HCT116 (cell line): ENCODE measurements around the gene CCDC192. TPM values are rescaled to one million over a fixed set of nuclear protein-coding genes. Genes with fewer than 3 reads are reported as not detected.

Source experiments
- ATAC-seq: fragments of 200-7000 bp; cut with Tn5 transposase; 2 replicates; pipeline ENCODE4 v1.9.1; 2020; ENCODE audit warnings: mild to moderate bottlenecking, moderate library complexity
- BruUV-seq: library from RNA; stranded (reverse); fragments of 400-500 nt; replicated peaks from 2 replicates; lab custom pipeline; 2021; lab: Mats Ljungman, UMichigan
- CTCF ChIA-PET: fragments of 300-600 bp; sonication (Branson Sonifier 250); formaldehyde crosslinking; loops from one replicate; lab custom pipeline; 2021; ENCODE audit warnings: antibody characterized with exemption; lab: Charles Lee
- POLR2A ChIA-PET: fragments of 300-600, 350-600 bp; sonication (Branson Sonifier 250); formaldehyde crosslinking; loops from one replicate; lab custom pipeline; 2021; ENCODE audit warnings: antibody characterized with exemption; lab: Charles Lee
- RAD21 ChIA-PET, 2 experiments: fragments of 300-600 bp; sonication (Branson Sonifier 250); formaldehyde crosslinking; loops; one replicate each; lab custom pipeline; 2023; ENCODE audit warnings: low total read pairs in 2 of 2; ENCODE audit not compliant: uncharacterized antibody in 2 of 2, unreplicated experiment in 2 of 2, low non-redundant PET in 1 of 2; lab: Charles Lee
- DNase-seq: peaks from one replicate; pipeline ENCODE4 v3.0.0-alpha.2; 2010; ENCODE audit warnings: low read depth, low spot score
- H2AFZ ChIP-seq: fragments of 200-600 bp; shearing (Covaris generic), sonication (generic); 2 replicates; pipeline ENCODE4 v1.6.1; 2017; ENCODE audit warnings: low read depth, mixed run types, mixed read lengths, antibody characterized with exemption, low read length; ENCODE audit not compliant: poor library complexity, severe bottlenecking
- H3K27ac ChIP-seq: 2 replicates; pipeline ENCODE4 v1.5.1; 2012; ENCODE audit warnings: low read depth, low read length
- H3K27me3 ChIP-seq: fragments of 200-600 bp; sonication (generic); 2 replicates; pipeline ENCODE4 v1.6.1; 2016; ENCODE audit warnings: mixed run types, low read length, mixed read lengths; ENCODE audit not compliant: insufficient read depth
- H3K36me3 ChIP-seq, 2 experiments: fragments of 200-500 bp in 1 of 2; fragments of 200-600 bp in 1 of 2; sonication (Bioruptor generic) in 1 of 2; sonication (generic) in 1 of 2; 2 replicates each; pipeline versions ENCODE4 v1.5.1 to v1.6.1; 2014 to 2016; ENCODE audit warnings: low read length in 2 of 2, inconsistent platforms in 1 of 2, mixed read lengths in 1 of 2, mixed run types in 1 of 2; ENCODE audit not compliant: insufficient read depth in 2 of 2, control insufficient read depth in 1 of 2
- H3K4me1 ChIP-seq, 2 experiments: fragments of 200-600 bp in 1 of 2; sonication (generic) in 1 of 2; 2 replicates each; pipeline versions ENCODE4 v1.5.1 to v1.6.1; 2012 to 2017; ENCODE audit warnings: low read length in 2 of 2, inconsistent platforms in 1 of 2, mild to moderate bottlenecking in 1 of 2, mixed read lengths in 1 of 2, mixed run types in 1 of 2, moderate library complexity in 1 of 2; ENCODE audit not compliant: insufficient read depth in 2 of 2, control insufficient read depth in 1 of 2
- H3K4me2 ChIP-seq: fragments of 200-600 bp; sonication (generic); 2 replicates; pipeline ENCODE4 v1.6.1; 2017; ENCODE audit warnings: mixed run types, low read length, mixed read lengths
- H3K4me3 ChIP-seq, 2 experiments: fragments of 200-600 bp in 1 of 2; sonication (generic) in 1 of 2; replicated peaks in 1 of 2; 2 replicates each; pipeline ENCODE4 v1.5.1; 2011 to 2016; ENCODE audit warnings: low read length in 2 of 2, control low read depth in 1 of 2, low read depth in 1 of 2, mild to moderate bottlenecking in 1 of 2, mixed read lengths in 1 of 2, mixed run types in 1 of 2
- H3K79me2 ChIP-seq: fragments of 200-600 bp; sonication (generic); 2 replicates; pipeline ENCODE4 v1.6.1; 2017; ENCODE audit warnings: mild to moderate bottlenecking, mixed run types, low read length, moderate library complexity, mixed read lengths; ENCODE audit not compliant: insufficient read depth
- H3K9ac ChIP-seq: fragments of 200-600 bp; sonication (generic); 2 replicates; pipeline ENCODE4 v1.6.1; 2016; ENCODE audit warnings: low read length, mixed read lengths
- H3K9me2 ChIP-seq: fragments of 200-600 bp; sonication (generic), shearing (Covaris generic); 2 replicates; pipeline ENCODE4 v1.6.1; 2017; ENCODE audit warnings: mixed run types, mild to moderate bottlenecking, moderate library complexity; ENCODE audit not compliant: insufficient read depth
- H3K9me3 ChIP-seq, 2 experiments: fragments of 200-500 bp in 1 of 2; fragments of 200-600 bp in 1 of 2; sonication (Bioruptor generic) in 1 of 2; sonication (generic) in 1 of 2; 2 replicates each; pipeline ENCODE4 v1.6.1; 2014 to 2017; ENCODE audit warnings: low read length in 2 of 2, mixed read lengths in 2 of 2, inconsistent platforms in 1 of 2, low read depth in 1 of 2, mild to moderate bottlenecking in 1 of 2, mixed run types in 1 of 2, moderate library complexity in 1 of 2; ENCODE audit not compliant: control insufficient read depth in 1 of 2, insufficient read depth in 1 of 2
- H4K20me1 ChIP-seq: fragments of 200-600 bp; sonication (generic), shearing (Covaris generic); 2 replicates; pipeline ENCODE4 v1.6.1; 2017; ENCODE audit warnings: mixed run types, mild to moderate bottlenecking, moderate library complexity; ENCODE audit not compliant: insufficient read depth
- ATF3 ChIP-seq: IDR thresholded peaks from 2 replicates; pipeline ENCODE4 v1.6.1; 2012
- CBX3 ChIP-seq: IDR thresholded peaks from 2 replicates; pipeline ENCODE4 v1.6.1; 2012; ENCODE audit warnings: low read depth
- EGR1 ChIP-seq: IDR thresholded peaks from 2 replicates; pipeline ENCODE4 v1.6.1; 2012; ENCODE audit warnings: low read depth
- ELF1 ChIP-seq: IDR thresholded peaks from 2 replicates; pipeline ENCODE4 v1.6.1; 2012; ENCODE audit warnings: low read depth, borderline replicate concordance
- EZH2 ChIP-seq: fragments of 200-600 bp; sonication (generic); IDR thresholded peaks from 2 replicates; pipeline ENCODE4 v1.6.1; 2017; ENCODE audit warnings: antibody characterized with exemption, mixed run types
- EZH2phosphoT487 ChIP-seq: fragments of 200-600 bp; IDR thresholded peaks from 2 replicates; pipeline ENCODE4 v1.6.1; 2018; ENCODE audit warnings: antibody characterized with exemption, borderline replicate concordance
- FOSL1 ChIP-seq: IDR thresholded peaks from 2 replicates; pipeline ENCODE4 v1.6.1; 2012; ENCODE audit warnings: low read depth
- JUND ChIP-seq: IDR thresholded peaks from 2 replicates; pipeline ENCODE4 v1.6.1; 2012
- RAD21 ChIP-seq: IDR thresholded peaks from 2 replicates; pipeline ENCODE4 v1.6.1; 2012; ENCODE audit warnings: low read depth, mild to moderate bottlenecking
- SP1 ChIP-seq: IDR thresholded peaks from 2 replicates; pipeline ENCODE4 v1.6.1; 2012; ENCODE audit warnings: low read depth
- SRF ChIP-seq: IDR thresholded peaks from 2 replicates; pipeline ENCODE4 v1.6.1; 2012; ENCODE audit warnings: low read depth
- TCF7L2 ChIP-seq: IDR thresholded peaks from 2 replicates; pipeline ENCODE4 v1.7.0; 2011; ENCODE audit warnings: borderline replicate concordance, inconsistent platforms; ENCODE audit not compliant: insufficient read depth, insufficient read length; ENCODE audit errors: extremely low read depth
- YY1 ChIP-seq: IDR thresholded peaks from 2 replicates; pipeline ENCODE4 v1.6.1; 2011; ENCODE audit warnings: low read length, low read depth, moderate library complexity, mild to moderate bottlenecking; ENCODE audit not compliant: insufficient replicate concordance; ENCODE audit errors: extremely low read depth
- ZNF274 ChIP-seq: fragments of 200-500 bp; sonication (Bioruptor generic); IDR thresholded peaks from 2 replicates; pipeline ENCODE4 v1.6.1; 2014; ENCODE audit warnings: mild to moderate bottlenecking, low read depth, low read length, inconsistent platforms
- intact Hi-C: fragments of 100-400 bp; cut with micrococcal nuclease; formaldehyde crosslinking; loops from 2 replicates; pipeline ENCODE4 v1.10.0; 2022
- total RNA-seq: library from RNA; stranded (reverse); gene quantifications from one replicate; pipeline ENCODE4 v1.2.1, GENCODE V29; 2021; ENCODE audit not compliant: unreplicated experiment
- TF ChIP-seq, protein P1 (sequence below): IDR thresholded peaks from 2 replicates; pipeline ENCODE4 v1.6.1; 2011; ENCODE audit warnings: mild to moderate bottlenecking, low read length, moderate library complexity; ENCODE audit not compliant: insufficient replicate concordance; ENCODE audit errors: extremely low read depth
- TF ChIP-seq, protein P2 (sequence below), 3 experiments: fragments of 200-600 bp in 1 of 3; sonication (generic) in 1 of 3; IDR thresholded peaks in 2 of 3; conservative IDR thresholded peaks in 1 of 3; 2 replicates each; pipeline ENCODE4 v1.5.1; 2012 to 2017; ENCODE audit warnings: low read depth in 2 of 3, low read length in 2 of 3, antibody characterized with exemption in 1 of 3, borderline replicate concordance in 1 of 3, control low read depth in 1 of 3, mild to moderate bottlenecking in 1 of 3, mixed read lengths in 1 of 3, mixed run types in 1 of 3, moderate library complexity in 1 of 3; ENCODE audit not compliant: insufficient read depth in 1 of 3

The CCDC192 gene
- total RNA-seq, 1 experiment from 2014 or later = not detected

DNA sequence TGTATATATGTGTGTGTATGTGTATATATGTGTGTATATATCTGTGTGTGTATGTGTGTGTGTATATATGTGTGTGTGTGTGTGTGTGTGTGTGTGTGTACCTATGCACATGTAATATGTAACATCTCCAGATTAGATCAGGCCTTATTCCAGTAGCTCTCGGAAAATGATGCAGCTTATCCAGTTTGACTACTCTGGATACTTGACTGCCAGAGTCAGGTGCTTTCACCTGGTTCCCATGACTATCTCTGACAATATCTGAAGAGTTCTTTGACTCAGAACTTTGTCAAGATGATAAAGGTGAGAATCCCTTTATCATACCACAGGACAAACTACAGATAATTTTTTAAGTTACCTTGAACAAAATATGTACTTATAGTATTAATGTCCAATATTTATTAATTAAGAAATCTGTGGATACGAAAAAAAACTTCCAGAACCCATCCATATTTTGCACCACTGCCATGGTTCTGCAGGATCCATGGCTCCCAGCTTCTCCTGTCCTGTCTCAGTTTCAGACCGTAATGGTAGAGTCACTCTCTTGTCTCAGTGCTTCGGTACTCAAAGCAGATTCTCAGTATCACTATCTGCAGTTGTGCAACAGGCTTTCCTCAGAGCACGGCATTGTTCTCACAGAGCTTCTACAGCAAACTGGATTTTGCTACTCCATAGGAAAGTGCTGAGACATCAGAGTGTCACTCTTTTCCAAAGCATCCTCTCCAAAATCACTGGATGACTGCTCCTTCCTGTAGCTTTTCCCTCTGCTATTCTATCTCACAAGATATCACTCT lies 216.0 kb downstream of the CCDC192 start:
- ChIA-PET POLR2A (no interaction called here), CTCF (no interaction called here), RAD21 (no interaction called here)
- Histone ChIP-seq H3K4me1 (no peaks in the 10 kb centered on the region), H3K79me2 (no peaks in the 10 kb centered on the region), H3K27me3 (no peaks in the 10 kb centered on the region), H3K9ac (no peak overlapping the region), H3K4me2 (no peak overlapping the region), H3K9me2 (no peaks in the 10 kb centered on the region), H3K4me3 (no peak overlapping the region), H2AFZ (no peak overlapping the region), H3K27ac (no peak overlapping the region), H3K9me3 (no peaks in the 10 kb centered on the region), H3K36me3 (no peaks in the 10 kb centered on the region), H4K20me1 (no peaks in the 10 kb centered on the region)
- no peak for TF ChIP-seq ZNF274
- no peak for TF ChIP-seq SRF
- no peak for TF ChIP-seq RAD21
- no peak for TF ChIP-seq CBX3
- no peak for TF ChIP-seq JUND
- no peak for TF ChIP-seq TCF7L2
- ATAC-seq = no peak
- no peak for DNase-seq
- no TSS peak for BruUV-seq
- intact Hi-C loops = no loop called here

DNA sequence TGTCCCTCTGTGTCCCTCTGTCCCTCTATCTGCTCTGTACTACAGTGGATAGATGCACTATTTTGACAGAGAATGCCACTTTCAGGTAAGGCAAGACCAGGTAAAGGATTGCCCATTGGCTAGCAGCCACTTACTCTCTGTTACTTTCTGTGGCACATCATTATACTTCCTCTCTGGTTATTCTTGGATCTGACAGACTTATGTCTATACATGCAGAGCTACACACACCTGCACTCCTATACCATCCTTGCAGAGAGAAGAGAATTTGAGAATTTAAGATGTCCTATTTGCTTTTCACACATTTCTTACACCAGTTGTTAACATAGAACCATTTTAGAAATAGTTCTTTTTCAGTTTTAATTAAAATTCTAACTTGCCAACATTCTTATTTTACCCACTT lies 216.6 kb downstream of the CCDC192 start:
- no peak for DNase-seq
- POLR2A ChIA-PET = no interaction called here
- RAD21 ChIA-PET = no interaction called here
- H3K9me2 ChIP-seq = no peaks in the 10 kb centered on the region
- H3K4me2 ChIP-seq = no peak overlapping the region
- H3K27me3 ChIP-seq = no peaks in the 10 kb centered on the region
- no peaks in the 10 kb centered on the region for H4K20me1 ChIP-seq
- no peaks in the 10 kb centered on the region for H3K79me2 ChIP-seq
- H3K4me1 ChIP-seq = no peaks in the 10 kb centered on the region
- no peak overlapping the region for H3K27ac ChIP-seq
- H3K9ac ChIP-seq = no peak overlapping the region
- no peaks in the 10 kb centered on the region for H3K36me3 ChIP-seq
- ATAC-seq = no peak
- CTCF ChIA-PET = no interaction called here
- no peaks in the 10 kb centered on the region for H3K9me3 ChIP-seq
- TF ChIP-seq, protein P1, sequence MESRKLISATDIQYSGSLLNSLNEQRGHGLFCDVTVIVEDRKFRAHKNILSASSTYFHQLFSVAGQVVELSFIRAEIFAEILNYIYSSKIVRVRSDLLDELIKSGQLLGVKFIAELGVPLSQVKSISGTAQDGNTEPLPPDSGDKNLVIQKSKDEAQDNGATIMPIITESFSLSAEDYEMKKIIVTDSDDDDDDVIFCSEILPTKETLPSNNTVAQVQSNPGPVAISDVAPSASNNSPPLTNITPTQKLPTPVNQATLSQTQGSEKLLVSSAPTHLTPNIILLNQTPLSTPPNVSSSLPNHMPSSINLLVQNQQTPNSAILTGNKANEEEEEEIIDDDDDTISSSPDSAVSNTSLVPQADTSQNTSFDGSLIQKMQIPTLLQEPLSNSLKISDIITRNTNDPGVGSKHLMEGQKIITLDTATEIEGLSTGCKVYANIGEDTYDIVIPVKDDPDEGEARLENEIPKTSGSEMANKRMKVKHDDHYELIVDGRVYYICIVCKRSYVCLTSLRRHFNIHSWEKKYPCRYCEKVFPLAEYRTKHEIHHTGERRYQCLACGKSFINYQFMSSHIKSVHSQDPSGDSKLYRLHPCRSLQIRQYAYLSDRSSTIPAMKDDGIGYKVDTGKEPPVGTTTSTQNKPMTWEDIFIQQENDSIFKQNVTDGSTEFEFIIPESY = no peak
- TF ChIP-seq SP1 (no peak), EGR1 (no peak), ELF1 (no peak), CBX3 (no peak), YY1 (no peak), EZH2 (no peak), EZH2phosphoT487 (no peak), JUND (no peak), ATF3 (no peak), FOSL1 (no peak)
- TF ChIP-seq, protein P2, sequence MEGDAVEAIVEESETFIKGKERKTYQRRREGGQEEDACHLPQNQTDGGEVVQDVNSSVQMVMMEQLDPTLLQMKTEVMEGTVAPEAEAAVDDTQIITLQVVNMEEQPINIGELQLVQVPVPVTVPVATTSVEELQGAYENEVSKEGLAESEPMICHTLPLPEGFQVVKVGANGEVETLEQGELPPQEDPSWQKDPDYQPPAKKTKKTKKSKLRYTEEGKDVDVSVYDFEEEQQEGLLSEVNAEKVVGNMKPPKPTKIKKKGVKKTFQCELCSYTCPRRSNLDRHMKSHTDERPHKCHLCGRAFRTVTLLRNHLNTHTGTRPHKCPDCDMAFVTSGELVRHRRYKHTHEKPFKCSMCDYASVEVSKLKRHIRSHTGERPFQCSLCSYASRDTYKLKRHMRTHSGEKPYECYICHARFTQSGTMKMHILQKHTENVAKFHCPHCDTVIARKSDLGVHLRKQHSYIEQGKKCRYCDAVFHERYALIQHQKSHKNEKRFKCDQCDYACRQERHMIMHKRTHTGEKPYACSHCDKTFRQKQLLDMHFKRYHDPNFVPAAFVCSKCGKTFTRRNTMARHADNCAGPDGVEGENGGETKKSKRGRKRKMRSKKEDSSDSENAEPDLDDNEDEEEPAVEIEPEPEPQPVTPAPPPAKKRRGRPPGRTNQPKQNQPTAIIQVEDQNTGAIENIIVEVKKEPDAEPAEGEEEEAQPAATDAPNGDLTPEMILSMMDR (IDR thresholded peaks at IDR 0.05 in 2 of 3, conservative IDR thresholded peaks at IDR 0.05 in 1 of 3; ENCODE audit: borderline replicate concordance in 1 of 3, insufficient read depth in 1 of 3, low read depth in 2 of 3, low read length in 2 of 3) = no peak
- intact Hi-C loops = no loop called here
- no TSS peak for BruUV-seq
- H3K4me3 ChIP-seq = no peak overlapping the region
- H2AFZ ChIP-seq = no peak overlapping the region
